ENCODE data around the gene NIFK. TPM values are rescaled to one million over a fixed set of nuclear protein-coding genes. Genes with fewer than 3 reads are reported as not detected.
"Not testable (repeated sequence)": the region's sequence is repeated elsewhere in the genome, so short reads cannot be mapped to it uniquely, and the experiment has no call there.

The NIFK gene
- total RNA-seq, 3 donors from 2014 or later, result 28.5 to 37.4 (median 31.2) TPM

DNA sequence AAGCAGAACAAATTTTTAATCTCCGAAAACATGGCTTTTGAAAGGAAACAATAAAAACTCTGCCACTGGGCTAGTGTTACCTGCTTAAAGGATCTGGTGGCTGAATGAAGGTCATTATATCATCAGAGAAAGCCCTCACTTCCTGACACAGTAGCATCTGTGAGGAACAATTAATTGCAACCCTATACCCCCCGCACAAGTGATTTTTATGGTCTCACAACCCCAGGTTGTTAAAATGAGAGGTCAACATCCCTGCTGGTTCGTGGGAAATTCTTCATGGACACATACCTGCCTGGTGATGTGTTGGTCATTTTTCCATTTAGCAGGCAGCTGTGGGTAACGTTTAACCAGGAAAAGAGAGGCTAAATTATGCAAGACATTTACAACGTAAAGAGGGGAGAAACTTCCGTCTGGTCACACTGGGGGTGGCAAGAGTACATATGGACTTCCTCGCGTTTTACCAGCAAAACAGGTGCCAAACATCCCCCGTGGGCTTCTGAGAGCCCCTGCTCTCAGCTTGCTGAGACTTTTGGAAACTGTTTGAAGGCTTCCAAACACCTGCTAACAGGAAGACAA is 29.2 kb downstream of the NIFK start:
- intact Hi-C loops (cut with DNase I, micrococcal nuclease), result no loop called here
- TF ChIP-seq, protein P1, sequence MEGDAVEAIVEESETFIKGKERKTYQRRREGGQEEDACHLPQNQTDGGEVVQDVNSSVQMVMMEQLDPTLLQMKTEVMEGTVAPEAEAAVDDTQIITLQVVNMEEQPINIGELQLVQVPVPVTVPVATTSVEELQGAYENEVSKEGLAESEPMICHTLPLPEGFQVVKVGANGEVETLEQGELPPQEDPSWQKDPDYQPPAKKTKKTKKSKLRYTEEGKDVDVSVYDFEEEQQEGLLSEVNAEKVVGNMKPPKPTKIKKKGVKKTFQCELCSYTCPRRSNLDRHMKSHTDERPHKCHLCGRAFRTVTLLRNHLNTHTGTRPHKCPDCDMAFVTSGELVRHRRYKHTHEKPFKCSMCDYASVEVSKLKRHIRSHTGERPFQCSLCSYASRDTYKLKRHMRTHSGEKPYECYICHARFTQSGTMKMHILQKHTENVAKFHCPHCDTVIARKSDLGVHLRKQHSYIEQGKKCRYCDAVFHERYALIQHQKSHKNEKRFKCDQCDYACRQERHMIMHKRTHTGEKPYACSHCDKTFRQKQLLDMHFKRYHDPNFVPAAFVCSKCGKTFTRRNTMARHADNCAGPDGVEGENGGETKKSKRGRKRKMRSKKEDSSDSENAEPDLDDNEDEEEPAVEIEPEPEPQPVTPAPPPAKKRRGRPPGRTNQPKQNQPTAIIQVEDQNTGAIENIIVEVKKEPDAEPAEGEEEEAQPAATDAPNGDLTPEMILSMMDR (IDR thresholded peaks at IDR 0.05), result no peak
- no peak for DNase-seq
- Histone ChIP-seq H3K4me1 (ENCODE audit: low read depth) (peaks cover 8% of the 10 kb centered on the region), H3K4me3 (no peak overlapping the region), H3K9me3 (no peaks in the 10 kb centered on the region), H3K36me3 (ENCODE audit: low read depth) (no peaks in the 10 kb centered on the region)
- ATAC-seq, result peak; percentile 94

DNA sequence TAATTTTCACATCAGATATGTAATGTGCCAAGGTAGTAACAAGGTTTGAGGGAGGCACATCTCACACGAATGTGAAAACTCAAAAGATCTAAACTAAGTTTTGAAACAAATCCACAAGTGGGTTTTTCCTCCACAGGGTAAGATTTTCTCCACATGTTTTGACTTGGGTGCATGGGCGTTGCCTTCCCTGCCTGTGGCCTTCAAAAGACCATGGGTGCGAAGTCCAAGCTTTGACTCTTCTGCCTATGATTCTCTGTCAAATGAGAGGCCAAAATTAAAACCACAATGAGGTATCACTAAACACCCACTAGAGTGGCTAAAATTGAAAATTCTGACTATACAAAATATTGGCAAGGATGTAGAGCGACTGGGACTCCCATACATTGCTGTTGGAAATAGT is 30.7 kb downstream of the NIFK start:
- Histone ChIP-seq H3K4me1 (ENCODE audit: low read depth) (peaks cover 8% of the 10 kb centered on the region), H3K4me3 (no peak overlapping the region), H3K36me3 (ENCODE audit: low read depth) (no peaks in the 10 kb centered on the region), H3K9me3 (no peaks in the 10 kb centered on the region)
- intact Hi-C loops (cut with DNase I, micrococcal nuclease), result no loop called here
- TF ChIP-seq, protein P1 (IDR thresholded peaks at IDR 0.05), result no peak
- ATAC-seq, result no peak
- no peak for DNase-seq

DNA sequence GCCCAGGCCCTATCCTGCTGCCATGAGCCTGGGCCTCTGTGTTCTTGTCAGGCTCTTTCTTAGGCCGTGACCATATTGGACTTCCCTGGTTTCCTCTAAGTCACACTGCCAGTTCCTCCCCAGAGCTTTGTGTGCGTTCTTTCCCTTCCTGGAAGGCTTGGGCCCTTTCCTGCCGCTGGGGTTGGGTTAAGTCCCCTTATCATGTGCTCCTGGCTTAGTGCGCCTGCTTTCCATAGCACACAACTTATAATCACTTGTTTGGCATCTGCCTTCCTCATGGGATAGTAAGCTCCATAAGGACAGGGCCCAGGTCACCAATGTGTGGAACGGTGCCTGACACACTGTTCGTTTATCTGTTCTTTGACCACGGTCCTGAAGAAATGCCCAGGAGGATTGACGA is 31.3 kb downstream of the NIFK start:
- ATAC-seq, result no peak
- Histone ChIP-seq H3K36me3 (ENCODE audit: low read depth) (no peaks in the 10 kb centered on the region), H3K4me3 (no peak overlapping the region), H3K4me1 (ENCODE audit: low read depth) (peaks cover 8% of the 10 kb centered on the region), H3K9me3 (no peaks in the 10 kb centered on the region)
- TF ChIP-seq, protein P1 (IDR thresholded peaks at IDR 0.05), result no peak
- no peak for DNase-seq
- intact Hi-C loops (cut with DNase I, micrococcal nuclease), result no loop called here

DNA sequence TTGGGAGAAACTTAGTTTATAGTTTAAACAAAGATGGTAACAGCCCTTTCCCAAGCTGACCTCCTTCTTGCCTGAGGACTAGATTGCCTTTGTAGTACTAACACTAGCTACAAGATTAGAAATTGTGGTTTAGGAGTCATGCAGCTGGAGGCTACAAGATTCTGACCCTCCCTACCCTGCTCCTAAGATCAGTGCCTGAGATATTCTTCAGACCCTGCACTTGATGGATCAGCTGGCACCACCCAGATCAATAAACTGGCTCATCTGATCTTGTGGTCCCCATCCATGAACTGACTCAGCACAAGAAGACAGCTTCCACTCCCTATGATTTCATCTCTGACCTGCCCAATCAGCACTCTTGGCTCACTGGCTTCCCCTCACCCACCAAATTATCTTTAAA is 34.9 kb downstream of the NIFK start:
- H3K4me1 ChIP-seq (ENCODE audit: low read depth); H3K9me3 ChIP-seq; H3K4me3 ChIP-seq; H3K36me3 ChIP-seq (ENCODE audit: low read depth); DNase-seq; ATAC-seq; intact Hi-C loops (cut with DNase I, micrococcal nuclease): not testable (repeated sequence)

DNA sequence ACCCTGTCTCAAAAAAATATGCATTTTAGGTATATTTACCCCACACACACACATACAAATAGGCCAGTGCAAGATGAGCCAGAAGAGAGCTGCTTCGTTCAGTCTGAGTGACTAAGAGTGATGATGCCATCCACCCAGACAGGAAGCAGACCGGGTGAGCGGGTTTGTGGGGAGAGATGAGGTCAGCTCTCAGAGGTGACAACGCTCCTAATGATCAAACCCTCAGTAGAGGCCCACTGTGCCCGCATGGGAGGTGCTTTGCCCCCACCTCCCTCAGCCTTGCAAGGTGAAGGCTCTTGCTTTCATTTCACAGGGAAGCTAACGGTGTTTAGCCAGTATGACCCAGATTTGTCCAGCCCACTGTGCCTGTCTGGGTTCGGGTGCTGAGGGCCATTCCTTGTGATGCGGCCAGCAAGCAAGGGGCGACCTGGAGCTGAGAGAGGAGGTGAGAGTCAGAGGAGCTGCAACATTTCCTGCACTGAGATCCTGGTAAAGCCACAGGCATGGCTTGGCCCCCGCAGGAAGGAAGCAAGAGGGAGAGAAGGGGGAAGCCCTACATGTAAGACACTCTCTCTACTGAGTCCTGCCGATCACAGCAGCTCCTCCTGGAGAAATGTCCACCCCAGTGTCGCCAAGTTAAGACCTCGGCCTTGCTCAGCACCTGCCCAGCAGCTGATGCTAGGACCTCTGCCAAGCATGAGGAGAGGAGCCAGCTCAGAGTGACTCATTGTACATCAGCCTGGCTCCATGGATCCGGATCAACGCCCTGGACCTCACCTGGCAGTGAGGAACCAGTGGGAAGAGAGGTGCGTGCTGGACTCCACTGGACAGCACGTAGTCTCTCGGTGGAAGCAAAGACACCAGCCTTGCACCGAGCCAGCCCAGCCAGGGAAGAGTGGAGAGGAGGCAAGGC is 37.0 kb downstream of the NIFK start:
- H3K4me3 ChIP-seq, result no peak overlapping the region
- H3K36me3 ChIP-seq (ENCODE audit: low read depth), result no peaks in the 10 kb centered on the region
- H3K4me1 ChIP-seq (ENCODE audit: low read depth), result no peaks in the 10 kb centered on the region
- TF ChIP-seq, protein P1 (IDR thresholded peaks at IDR 0.05), result no peak
- DNase-seq (peak; percentile 47 to 67 (median 49)), ATAC-seq (peak; percentile 89)
- no peaks in the 10 kb centered on the region for H3K9me3 ChIP-seq
- intact Hi-C loops (cut with DNase I, micrococcal nuclease), result no loop called here

DNA sequence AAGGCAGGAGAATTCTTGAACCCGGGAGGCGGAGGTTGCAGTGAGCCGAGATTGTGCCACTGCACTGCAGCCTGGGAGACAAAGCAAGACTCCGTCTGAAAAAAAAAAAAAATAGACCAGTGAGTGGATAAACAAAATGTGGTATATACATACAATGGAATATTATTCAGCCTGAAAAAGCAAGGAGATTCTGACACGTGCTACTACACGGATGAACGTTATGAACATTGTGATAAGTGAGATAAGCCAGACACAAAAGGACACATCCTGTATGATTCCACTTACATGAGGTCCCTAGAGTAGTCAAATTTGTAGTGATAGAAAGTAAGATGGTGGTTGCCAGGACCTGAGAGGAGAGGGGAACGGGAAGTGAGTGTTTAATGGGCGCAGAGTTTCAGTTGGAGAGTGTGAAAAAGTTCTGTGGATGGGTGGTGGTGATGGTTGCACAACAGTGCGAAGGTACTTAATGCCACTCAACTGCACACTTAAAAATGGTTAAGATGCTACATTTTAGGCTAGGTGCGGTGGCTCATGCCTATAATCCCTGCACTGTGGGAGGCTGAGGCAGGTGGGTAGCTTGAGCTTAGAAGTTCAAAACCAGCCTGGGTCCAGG is 38.3 kb downstream of the NIFK start:
- intact Hi-C loops (cut with DNase I, micrococcal nuclease), result no loop called here
- DNase-seq (no peak), ATAC-seq (no peak)
- Histone ChIP-seq H3K4me3 (no peak overlapping the region), H3K4me1 (ENCODE audit: low read depth) (no peaks in the 10 kb centered on the region), H3K9me3 (no peaks in the 10 kb centered on the region), H3K36me3 (ENCODE audit: low read depth) (no peaks in the 10 kb centered on the region)
- TF ChIP-seq, protein P1 (IDR thresholded peaks at IDR 0.05), result no peak

Measured in mucosa of descending colon (tissue), 3 donors.